ENCODE measurements around the gene INO80.

DNA sequence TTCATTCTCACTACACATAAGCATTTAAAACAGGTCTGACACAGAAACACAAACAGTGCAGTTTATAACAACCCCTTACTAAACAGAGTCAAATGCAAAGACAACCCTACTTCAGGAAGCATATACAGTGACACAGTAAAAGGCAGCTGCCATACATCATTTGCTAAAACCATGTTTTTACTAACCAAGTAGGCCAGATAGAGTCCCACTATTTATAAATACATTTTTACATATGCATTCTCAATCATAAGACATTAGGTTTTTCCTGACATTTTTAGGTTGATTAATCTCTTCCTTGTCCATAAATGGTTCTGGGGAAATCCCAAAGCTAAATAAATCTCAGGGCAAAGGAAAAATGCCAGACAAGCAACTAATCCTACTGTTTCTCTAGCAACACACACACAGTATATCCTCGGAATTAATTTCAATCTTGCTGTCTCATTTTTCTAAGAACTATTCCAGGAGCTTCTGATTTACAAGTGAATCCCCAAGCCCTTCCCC lies 123.8 kb downstream of the INO80 start:
- TF ChIP-seq, protein P1, sequence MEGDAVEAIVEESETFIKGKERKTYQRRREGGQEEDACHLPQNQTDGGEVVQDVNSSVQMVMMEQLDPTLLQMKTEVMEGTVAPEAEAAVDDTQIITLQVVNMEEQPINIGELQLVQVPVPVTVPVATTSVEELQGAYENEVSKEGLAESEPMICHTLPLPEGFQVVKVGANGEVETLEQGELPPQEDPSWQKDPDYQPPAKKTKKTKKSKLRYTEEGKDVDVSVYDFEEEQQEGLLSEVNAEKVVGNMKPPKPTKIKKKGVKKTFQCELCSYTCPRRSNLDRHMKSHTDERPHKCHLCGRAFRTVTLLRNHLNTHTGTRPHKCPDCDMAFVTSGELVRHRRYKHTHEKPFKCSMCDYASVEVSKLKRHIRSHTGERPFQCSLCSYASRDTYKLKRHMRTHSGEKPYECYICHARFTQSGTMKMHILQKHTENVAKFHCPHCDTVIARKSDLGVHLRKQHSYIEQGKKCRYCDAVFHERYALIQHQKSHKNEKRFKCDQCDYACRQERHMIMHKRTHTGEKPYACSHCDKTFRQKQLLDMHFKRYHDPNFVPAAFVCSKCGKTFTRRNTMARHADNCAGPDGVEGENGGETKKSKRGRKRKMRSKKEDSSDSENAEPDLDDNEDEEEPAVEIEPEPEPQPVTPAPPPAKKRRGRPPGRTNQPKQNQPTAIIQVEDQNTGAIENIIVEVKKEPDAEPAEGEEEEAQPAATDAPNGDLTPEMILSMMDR (IDR thresholded peaks at IDR 0.05) = no peak
- no peak for TF ChIP-seq POLR2A (IDR thresholded peaks at IDR 0.05)

Measured in breast epithelium (tissue), 3 donors.